ENCODE measurements around the gene ARHGEF17. TPM values are rescaled to one million over a fixed set of nuclear protein-coding genes. Genes with fewer than 3 reads are reported as not detected.
A peak's percentile ranks its signal among the peaks of the same experiment; 100 is the strongest.

The ARHGEF17 gene
- total and polyA plus RNA-seq, 3 donors from 2014 or later = 29.4 to 58.5 (median 50.1) TPM

- TF ChIP-seq CTCF (IDR thresholded peaks at IDR 0.05) (peak; percentile 64 to 68 (median 65)), POLR2A (IDR thresholded peaks at IDR 0.05) (no peak)
- H3K4me1 ChIP-seq = no peaks in the 10 kb centered on the region
- H3K4me3 ChIP-seq = no peak overlapping the region
- DNase-seq = peak; percentile 86
- H3K9me3 ChIP-seq = no peaks in the 10 kb centered on the region
- WGBS, 2 donors = 81 to 91% methylated on average over 11 to 16 of the region's 16 CpGs
- no peak overlapping the region for H3K27ac ChIP-seq
- H3K27me3 ChIP-seq = no peaks in the 10 kb centered on the region
- no peaks in the 10 kb centered on the region for H3K36me3 ChIP-seq (ENCODE audit: low read depth, missing control alignments)
- intact Hi-C loops (cut with DNase I; ENCODE audit: low total_unique reads) = loop anchor here (10.0 kb wide), 2 partner anchors 49 to 261 kb away; no protein-coding TSS in a partner anchor
Measured at GRCh38 chr11:73393479-73394415, 85.7 kb downstream of the ARHGEF17 start.

- no peaks in the 10 kb centered on the region for H3K9me3 ChIP-seq
- H3K27ac ChIP-seq = no peak overlapping the region
- WGBS, 2 donors = 63 to 89% methylated on average over 2 to 34 of the region's 34 CpGs
- intact Hi-C loops (cut with DNase I; ENCODE audit: low total_unique reads) = loop anchor here (10.0 kb wide), 2 partner anchors 50 to 260 kb away; no protein-coding TSS in a partner anchor
- no peaks in the 10 kb centered on the region for H3K4me1 ChIP-seq
- no peak overlapping the region for H3K4me3 ChIP-seq
- H3K36me3 ChIP-seq (ENCODE audit: low read depth, missing control alignments) = no peaks in the 10 kb centered on the region
- TF ChIP-seq CTCF (IDR thresholded peaks at IDR 0.05) (no peak), POLR2A (IDR thresholded peaks at IDR 0.05) (no peak)
- no peak for DNase-seq
- H3K27me3 ChIP-seq = no peaks in the 10 kb centered on the region
Measured at GRCh38 chr11:73394416-73395296, 86.6 kb downstream of the ARHGEF17 start.

- intact Hi-C loops (cut with DNase I; ENCODE audit: low total_unique reads) = loop anchor here (10.0 kb wide), 2 partner anchors 51 to 259 kb away; no protein-coding TSS in a partner anchor
- Histone ChIP-seq H3K36me3 (ENCODE audit: low read depth, missing control alignments) (no peaks in the 10 kb centered on the region), H3K27me3 (no peaks in the 10 kb centered on the region), H3K27ac (no peak overlapping the region), H3K9me3 (no peaks in the 10 kb centered on the region), H3K4me1 (no peaks in the 10 kb centered on the region), H3K4me3 (no peak overlapping the region)
- no peak for DNase-seq
- 86 to 88% methylated on average over 12 to 19 of the region's 22 CpGs for WGBS, 2 donors
- no peak for TF ChIP-seq CTCF (IDR thresholded peaks at IDR 0.05)
- no peak for TF ChIP-seq POLR2A (IDR thresholded peaks at IDR 0.05)
Measured at GRCh38 chr11:73395297-73396208, 87.5 kb downstream of the ARHGEF17 start.

- Histone ChIP-seq H3K4me1 (no peaks in the 10 kb centered on the region), H3K9me3 (no peaks in the 10 kb centered on the region), H3K27me3 (no peaks in the 10 kb centered on the region), H3K36me3 (ENCODE audit: low read depth, missing control alignments) (no peaks in the 10 kb centered on the region), H3K27ac (no peak overlapping the region), H3K4me3 (no peak overlapping the region)
- no peak for TF ChIP-seq POLR2A (IDR thresholded peaks at IDR 0.05)
- no peak for TF ChIP-seq CTCF (IDR thresholded peaks at IDR 0.05)
- no peak for DNase-seq
- intact Hi-C loops (cut with DNase I; ENCODE audit: low total_unique reads) = loop anchor here (10.0 kb wide), 2 partner anchors 52 to 258 kb away; no protein-coding TSS in a partner anchor
- 80 to 89% methylated on average over 6 of the region's 6 CpGs for WGBS, 2 donors
Measured at GRCh38 chr11:73396251-73396930, 88.3 kb downstream of the ARHGEF17 start.

Measured in testis (tissue), 3 donors.